Measurements from ENCODE around the gene MPI. TPM values are rescaled to one million over a fixed set of nuclear protein-coding genes. Genes with fewer than 3 reads are reported as not detected.
A peak's percentile ranks its signal among the peaks of the same experiment; 100 is the strongest.
"Not testable (repeated sequence)": the region's sequence is repeated elsewhere in the genome, so short reads cannot be mapped to it uniquely, and the experiment has no call there.

MPI gene
- total and polyA plus RNA-seq, 10 donors = 16.4 to 49.9 (median 35.2) TPM

- Histone ChIP-seq H3K4me3 (peak overlapping the region; percentile 73 to 95 (median 80)), H3K36me3 (peaks cover 0 to 30% (median 10%) of the 10 kb centered on the region in 6 donors), H3K27ac (peak overlapping the region; percentile 66 to 93 (median 86)), H3K27me3 (replicated peaks in 1 of 7) (no peaks in the 10 kb centered on the region), H3K9me3 (no peaks in the 10 kb centered on the region), H3K4me1 (peaks cover 14 to 65% (median 41%) of the 10 kb centered on the region in 6 donors)
- intact Hi-C loops (cut with DNase I; ENCODE audit: low total_unique reads) = no loop called here
- TF ChIP-seq POLR2AphosphoS5 (IDR thresholded peaks at IDR 0.05) (no peak), CTCF (IDR thresholded peaks at IDR 0.05 in 8 of 11, conservative IDR thresholded peaks at IDR 0.05 in 3 of 11) (no peak), POLR2A (IDR thresholded peaks at IDR 0.05) (no peak)
- 0 to 27% (median 6%) methylated on average over 1 of the region's 1 CpG for WGBS, 5 donors
- DNase-seq = no peak
Measured at GRCh38 chr15:74890665-74890960, 771 bp downstream of the MPI start.

- TF ChIP-seq POLR2AphosphoS5 (IDR thresholded peaks at IDR 0.05) (no peak), POLR2A (IDR thresholded peaks at IDR 0.05) (no peak), CTCF (IDR thresholded peaks at IDR 0.05 in 8 of 11, conservative IDR thresholded peaks at IDR 0.05 in 3 of 11) (no peak)
- Histone ChIP-seq H3K27ac (peak overlapping the region in 4 of 8 donors; percentile 16 to 93 (median 88)), H3K4me3 (no peak overlapping the region), H3K36me3 (peaks cover 0 to 39% (median 11%) of the 10 kb centered on the region in 6 donors), H3K9me3 (no peaks in the 10 kb centered on the region), H3K4me1 (peaks cover 14 to 61% (median 41%) of the 10 kb centered on the region in 6 donors), H3K27me3 (replicated peaks in 1 of 7) (no peaks in the 10 kb centered on the region)
- 76 to 85% (median 78%) methylated on average over 3 of the region's 3 CpGs for WGBS, 5 donors
- no peak for DNase-seq
- intact Hi-C loops (cut with DNase I; ENCODE audit: low total_unique reads) = no loop called here
Measured at GRCh38 chr15:74891469-74891868, 1.6 kb downstream of the MPI start.

GRCh38 chr15:74892313-74892712 is 2.5 kb downstream of the MPI start:
- Histone ChIP-seq H3K36me3 (peaks cover 0 to 47% (median 14%) of the 10 kb centered on the region in 6 donors), H3K27ac (peak overlapping the region in 3 of 8 donors; percentile 16 to 93 (median 89)), H3K4me3 (no peak overlapping the region), H3K9me3 (no peaks in the 10 kb centered on the region), H3K27me3 (replicated peaks in 1 of 7) (no peaks in the 10 kb centered on the region), H3K4me1 (peaks cover 14 to 66% (median 44%) of the 10 kb centered on the region in 6 donors)
- DNase-seq = no peak
- intact Hi-C loops (cut with DNase I; ENCODE audit: low total_unique reads) = no loop called here
- 76 to 93% (median 79%) methylated on average over 3 of the region's 3 CpGs for WGBS, 5 donors
- TF ChIP-seq POLR2AphosphoS5 (IDR thresholded peaks at IDR 0.05) = no peak

- no peak for DNase-seq
- TF ChIP-seq CTCF (IDR thresholded peaks at IDR 0.05 in 8 of 11, conservative IDR thresholded peaks at IDR 0.05 in 3 of 11) (no peak), POLR2AphosphoS5 (IDR thresholded peaks at IDR 0.05) (no peak), POLR2A (IDR thresholded peaks at IDR 0.05) (no peak)
- Histone ChIP-seq H3K9me3 (no peaks in the 10 kb centered on the region), H3K4me1 (peaks cover 14 to 72% (median 49%) of the 10 kb centered on the region in 6 donors), H3K27ac (peak overlapping the region in 5 of 8 donors; percentile 14 to 93 (median 47)), H3K36me3 (peaks cover 0 to 54% (median 14%) of the 10 kb centered on the region in 6 donors), H3K27me3 (replicated peaks in 1 of 7) (no peaks in the 10 kb centered on the region), H3K4me3 (no peak overlapping the region)
- intact Hi-C loops (cut with DNase I; ENCODE audit: low total_unique reads) = no loop called here
- 83 to 100% (median 98%) methylated on average over 1 to 2 of the region's 2 CpGs for WGBS, 5 donors
Measured at GRCh38 chr15:74892931-74893330, 3.1 kb downstream of the MPI start.

GRCh38 chr15:74893627-74894026 is 3.8 kb downstream of the MPI start:
- intact Hi-C loops (cut with DNase I; ENCODE audit: low total_unique reads) = no loop called here
- Histone ChIP-seq H3K9me3 (no peaks in the 10 kb centered on the region), H3K27me3 (replicated peaks in 1 of 7) (no peaks in the 10 kb centered on the region), H3K4me1 (peaks cover 14 to 75% (median 54%) of the 10 kb centered on the region in 6 donors), H3K4me3 (no peak overlapping the region), H3K27ac (peak overlapping the region in 4 of 8 donors; percentile 14 to 93 (median 68)), H3K36me3 (peaks cover 0 to 61% (median 18%) of the 10 kb centered on the region in 6 donors)
- 53 to 70% (median 65%) methylated on average over 3 of the region's 3 CpGs for WGBS, 5 donors
- no peak for TF ChIP-seq CTCF (IDR thresholded peaks at IDR 0.05 in 8 of 11, conservative IDR thresholded peaks at IDR 0.05 in 3 of 11)
- no peak for TF ChIP-seq POLR2A (IDR thresholded peaks at IDR 0.05)
- peak in 1 of 3 donors; percentile 51 for TF ChIP-seq POLR2AphosphoS5 (IDR thresholded peaks at IDR 0.05)
- DNase-seq = no peak

- Histone ChIP-seq H3K27ac (peak overlapping the region in 1 of 8 donors; percentile 45), H3K36me3 (peaks cover 0 to 68% (median 24%) of the 10 kb centered on the region in 6 donors), H3K4me1 (peaks cover 9 to 75% (median 54%) of the 10 kb centered on the region in 6 donors)
- intact Hi-C loops (cut with DNase I; ENCODE audit: low total_unique reads); H3K4me3 ChIP-seq; H3K9me3 ChIP-seq; H3K27me3 ChIP-seq (replicated peaks in 1 of 7); DNase-seq: not testable (repeated sequence)
- 92 to 98% (median 97%) methylated on average over 4 to 7 of the region's 7 CpGs for WGBS, 5 donors
Measured at GRCh38 chr15:74894383-74894782, 4.5 kb downstream of the MPI start.
